SK-N-MC (cell line): ENCODE measurements around the gene PRRX2.

Experiments
- DNase-seq: peaks from one replicate; pipeline ENCODE4 v3.0.0-alpha.2; 2011; ENCODE audit warnings: low read depth, low spot score
- H3K27ac ChIP-seq: fragments of 200-600 bp; sonication (generic); 2 replicates; pipeline ENCODE4 v1.5.1; 2016; ENCODE audit warnings: mixed run types
- H3K36me3 ChIP-seq: fragments of 200-600 bp; sonication (generic); 2 replicates; pipeline ENCODE4 v1.6.1; 2017; ENCODE audit warnings: antibody characterized with exemption, low read length, mixed read lengths; ENCODE audit not compliant: insufficient read depth
- H3K4me3 ChIP-seq: fragments of 200-600 bp; sonication (generic); 2 replicates; pipeline ENCODE4 v1.5.1; 2016
- H3K9ac ChIP-seq: fragments of 200-600 bp; sonication (generic); 2 replicates; pipeline ENCODE4 v1.8.0; 2017; ENCODE audit warnings: mixed run types, mixed read lengths; ENCODE audit not compliant: insufficient read length
- H3K9me3 ChIP-seq: fragments of 200-600 bp; sonication (generic); 2 replicates; pipeline ENCODE4 v1.6.1; 2017; ENCODE audit warnings: low read depth, mild to moderate bottlenecking, antibody characterized with exemption, low read length, moderate library complexity, mixed read lengths
- EZH2 ChIP-seq: fragments of 200-600 bp; sonication (generic); IDR thresholded peaks from one replicate; pipeline ENCODE4 v1.6.1; 2017; ENCODE audit warnings: antibody characterized with exemption
- FOXP2 ChIP-seq: optimal IDR thresholded peaks from 2 replicates; pipeline ENCODE3; 2011; ENCODE audit warnings: mild to moderate bottlenecking, moderate library complexity; ENCODE audit not compliant: insufficient read depth; ENCODE audit errors: extremely low read length, control extremely low read depth
- POLR2AphosphoS5 ChIP-seq: IDR thresholded peaks from 2 replicates; pipeline ENCODE4 v1.6.1; 2012; ENCODE audit warnings: mild to moderate bottlenecking, low read depth, low read length, borderline replicate concordance

Gene PRRX2

DNA sequence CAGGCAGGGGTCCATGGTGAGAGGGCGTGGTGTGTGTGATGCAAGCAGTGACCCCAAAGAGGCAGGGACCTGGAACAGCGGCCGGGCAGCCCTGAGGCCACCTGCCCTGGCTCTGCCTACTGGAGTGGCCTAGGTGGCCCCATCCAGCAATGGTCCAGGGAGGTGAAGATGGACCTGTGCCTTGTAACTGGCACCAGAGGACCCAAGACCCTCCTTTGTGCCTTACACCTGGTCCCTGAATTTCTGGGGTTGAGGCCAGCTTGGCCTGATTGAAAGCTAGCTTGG lies 44.7 kb downstream of the PRRX2 start:
- no peaks in the 10 kb centered on the region for H3K9me3 ChIP-seq
- DNase-seq = no peak
- TF ChIP-seq EZH2 = no peak
- TF ChIP-seq POLR2AphosphoS5 = no peak
- no peak for TF ChIP-seq FOXP2
- H3K4me3 ChIP-seq = no peak overlapping the region
- H3K27ac ChIP-seq = peak overlapping the region; percentile 54; the same call in 1 of the 2 replicates
- no peak overlapping the region for H3K9ac ChIP-seq
- 0 out of 2 replicates have a peak, but pooled peaks cover 4% of the 10 kb centered on the region for H3K36me3 ChIP-seq

DNA sequence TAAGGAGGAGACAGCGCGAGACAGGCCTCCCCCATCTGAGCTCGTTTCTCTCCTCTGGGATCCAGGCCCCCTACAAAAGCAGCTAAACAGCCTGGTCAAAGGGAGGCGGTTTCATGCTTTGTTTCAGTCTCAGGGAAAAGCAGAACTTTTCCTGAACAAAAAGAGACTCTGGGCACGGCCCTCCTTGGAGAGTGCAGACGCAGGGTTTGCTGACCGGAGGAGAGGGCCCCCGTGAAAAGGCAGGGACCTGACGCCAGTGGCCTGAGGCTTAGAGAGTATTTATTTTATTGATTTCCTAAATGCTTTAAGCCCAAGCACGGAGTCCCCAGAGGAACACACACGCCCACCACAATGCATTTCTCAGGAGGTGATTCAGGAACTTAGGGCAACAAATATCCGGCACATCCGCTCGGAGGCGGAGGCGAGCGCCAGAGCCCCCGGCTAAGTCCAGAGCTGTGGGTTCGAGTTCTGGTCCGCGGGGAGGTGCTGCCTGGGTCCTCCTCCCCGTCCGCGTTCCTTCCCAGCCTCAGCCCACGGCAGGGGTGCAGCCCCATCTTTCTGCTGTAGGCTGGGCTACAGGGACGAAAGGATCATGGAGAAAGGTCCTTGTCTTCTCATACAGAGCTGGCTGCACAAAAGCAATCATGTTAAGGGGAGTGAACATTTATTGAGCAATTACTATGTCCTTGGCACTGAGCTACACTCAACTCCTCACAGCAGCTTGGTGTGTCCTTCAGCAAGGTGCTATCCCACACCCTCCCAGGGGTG lies 47.4 kb downstream of the PRRX2 start:
- Histone ChIP-seq H3K9me3 (no peaks in the 10 kb centered on the region), H3K27ac (peak overlapping the region; percentile 97), H3K9ac (peak overlapping the region; percentile 67), H3K36me3 (peaks cover 8% of the 10 kb centered on the region; the same call in 1 of the 2 replicates), H3K4me3 (peak overlapping the region; percentile 72)
- TF ChIP-seq FOXP2 (no peak), EZH2 (no peak), POLR2AphosphoS5 (no peak; the same call in 1 of the 2 replicates)
- DNase-seq = no peak

DNA sequence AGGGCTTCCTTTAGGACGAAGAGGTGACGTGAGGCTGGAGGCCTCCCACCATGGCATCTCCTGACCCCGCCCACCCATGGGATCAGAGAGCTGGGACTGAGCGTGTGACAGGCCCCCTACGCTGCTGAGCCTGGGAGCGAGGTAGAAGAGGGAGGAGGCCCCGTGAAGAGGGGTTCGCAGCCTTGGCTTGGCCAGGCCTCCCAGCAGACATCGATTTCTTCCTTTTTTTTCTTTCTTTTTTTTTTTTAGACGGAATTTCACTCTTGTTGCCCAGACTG lies 47.9 kb downstream of the PRRX2 start:
- Histone ChIP-seq H3K4me3 (no peak overlapping the region; the same call in 1 of the 2 replicates), H3K9me3 (no peaks in the 10 kb centered on the region), H3K36me3 (peaks cover 8% of the 10 kb centered on the region; the same call in 1 of the 2 replicates), H3K27ac (peak overlapping the region; percentile 97), H3K9ac (no peak overlapping the region)
- TF ChIP-seq EZH2 = no peak
- TF ChIP-seq FOXP2 = no peak
- no peak for TF ChIP-seq POLR2AphosphoS5
- DNase-seq = no peak

DNA sequence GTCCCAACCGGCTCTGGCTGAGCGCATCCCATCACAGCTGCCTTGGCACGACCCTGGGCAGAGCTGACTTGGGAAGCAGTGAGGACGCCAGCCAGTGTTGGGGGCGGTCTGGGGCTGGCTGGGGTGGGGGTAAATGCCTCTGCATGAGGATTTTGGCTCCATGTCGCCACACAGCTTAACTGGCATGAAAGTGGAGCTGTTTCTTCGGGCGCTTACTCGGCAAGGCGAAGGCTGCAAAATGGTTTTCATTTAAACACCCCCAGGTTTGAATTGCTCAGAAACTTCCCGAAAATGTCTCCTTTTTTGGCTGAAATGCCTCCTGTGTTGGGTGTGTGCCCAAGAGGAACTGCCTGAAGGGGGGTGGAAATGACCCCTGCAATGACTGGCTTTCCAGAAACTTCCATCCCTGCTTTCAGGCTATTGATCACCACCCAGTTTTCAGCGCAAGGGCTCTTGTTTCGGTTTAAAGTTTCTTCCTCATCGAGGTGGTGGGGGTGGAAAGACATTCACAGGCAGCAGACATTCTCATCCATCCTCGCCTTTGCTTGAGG lies 49.1 kb downstream of the PRRX2 start:
- Histone ChIP-seq H3K4me3 (no peak overlapping the region), H3K9ac (no peak overlapping the region), H3K9me3 (no peaks in the 10 kb centered on the region), H3K27ac (0 out of 2 replicates have a peak overlapping the region, but pooled peaks have one; percentile 16), H3K36me3 (peaks cover 13% of the 10 kb centered on the region; the same call in 1 of the 2 replicates)
- no peak for TF ChIP-seq FOXP2
- no peak for TF ChIP-seq EZH2
- no peak for TF ChIP-seq POLR2AphosphoS5
- no peak for DNase-seq

DNA sequence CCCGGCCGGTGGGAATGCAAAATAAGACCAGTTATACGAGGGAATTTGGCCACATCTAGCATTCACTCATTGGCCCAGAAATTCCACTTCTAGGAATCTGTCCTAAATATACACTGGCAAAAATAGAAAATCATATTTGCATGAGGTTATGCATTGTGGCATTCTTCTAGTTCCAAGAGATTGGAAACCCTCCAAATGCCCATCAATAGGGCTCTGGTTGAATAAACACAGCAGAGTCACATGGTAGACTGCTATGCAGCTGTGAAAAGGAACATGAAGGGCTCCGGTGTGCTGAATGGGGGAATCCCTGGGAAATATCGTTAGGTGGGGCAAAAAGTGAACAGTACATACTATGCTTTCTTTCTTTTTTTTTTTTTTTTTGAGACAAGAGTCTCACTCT lies 50.6 kb downstream of the PRRX2 start:
- H3K4me3 ChIP-seq = no peak overlapping the region
- DNase-seq = no peak
- H3K9me3 ChIP-seq = no peaks in the 10 kb centered on the region
- TF ChIP-seq POLR2AphosphoS5 (no peak), FOXP2 (no peak), EZH2 (no peak)
- H3K36me3 ChIP-seq = peaks cover 19% of the 10 kb centered on the region; the same call in 1 of the 2 replicates
- H3K9ac ChIP-seq = no peak overlapping the region
- H3K27ac ChIP-seq = peak overlapping the region; percentile 50; the same call in 1 of the 2 replicates

DNA sequence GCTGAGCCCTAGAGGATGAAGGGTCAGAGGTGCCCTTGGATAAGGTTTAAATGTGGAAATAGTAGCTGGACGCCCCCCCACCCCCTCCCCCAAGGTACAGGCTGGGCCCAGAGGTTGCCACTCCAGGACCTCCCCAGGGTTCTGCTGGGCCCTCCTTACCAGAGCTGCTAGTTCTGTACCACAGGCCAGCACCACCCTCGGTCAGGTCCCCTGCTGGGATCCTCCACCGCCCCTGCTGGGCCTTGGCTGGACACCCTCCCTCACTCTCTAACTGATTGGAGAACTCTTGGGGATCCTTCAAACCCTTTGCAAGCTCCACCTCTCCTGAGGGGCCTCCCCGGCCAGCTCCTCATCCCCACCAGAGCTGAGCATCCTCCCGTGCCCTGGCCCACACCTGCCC lies 52.5 kb downstream of the PRRX2 start:
- no peak for DNase-seq
- Histone ChIP-seq H3K27ac (0 out of 2 replicates have a peak overlapping the region, but pooled peaks have one; percentile 25), H3K9me3 (no peaks in the 10 kb centered on the region), H3K36me3 (peaks cover 29% of the 10 kb centered on the region), H3K4me3 (no peak overlapping the region), H3K9ac (no peak overlapping the region)
- TF ChIP-seq POLR2AphosphoS5 (no peak), FOXP2 (no peak), EZH2 (no peak)

DNA sequence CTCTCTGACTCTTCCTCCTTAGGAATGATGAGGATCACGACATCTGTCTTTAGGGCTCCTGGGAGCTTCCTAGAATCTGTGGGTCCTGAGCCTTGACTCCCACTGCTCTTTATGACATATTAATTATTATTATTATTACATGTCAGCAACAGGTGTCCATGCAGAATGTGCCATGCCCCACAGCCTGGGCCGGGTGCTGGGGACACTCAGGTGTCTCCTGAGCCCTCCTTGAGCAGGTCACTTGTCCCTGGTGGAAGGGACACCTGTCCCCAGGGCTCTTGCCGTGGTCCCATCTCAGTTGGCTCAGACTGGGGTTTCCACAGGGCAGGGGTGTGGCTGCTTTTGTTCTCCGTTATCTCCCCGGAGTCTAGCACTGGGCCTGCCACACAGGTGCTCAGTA lies 53.2 kb downstream of the PRRX2 start:
- no peak for TF ChIP-seq FOXP2
- TF ChIP-seq EZH2 = no peak
- no peak for TF ChIP-seq POLR2AphosphoS5
- peaks cover 27% of the 10 kb centered on the region for H3K36me3 ChIP-seq
- no peak overlapping the region for H3K4me3 ChIP-seq
- H3K9me3 ChIP-seq = no peaks in the 10 kb centered on the region
- no peak for DNase-seq
- no peak overlapping the region for H3K27ac ChIP-seq
- no peak overlapping the region for H3K9ac ChIP-seq

DNA sequence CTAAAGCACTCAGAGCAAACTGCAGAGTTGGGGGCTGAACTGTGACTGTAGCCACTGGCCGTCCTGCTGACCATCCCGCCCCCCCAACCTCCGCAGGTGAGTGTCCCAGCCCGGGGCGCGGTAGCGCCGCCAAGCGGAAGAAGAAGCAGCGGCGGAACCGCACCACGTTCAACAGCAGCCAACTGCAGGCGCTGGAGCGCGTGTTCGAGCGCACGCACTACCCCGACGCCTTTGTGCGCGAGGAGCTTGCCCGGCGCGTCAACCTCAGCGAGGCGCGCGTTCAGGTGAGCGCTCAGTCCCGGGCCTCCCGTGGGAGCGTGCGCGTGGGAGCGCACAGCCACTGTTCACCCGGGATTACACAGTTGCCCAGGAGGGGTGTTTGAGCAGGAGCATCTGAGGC lies 53.7 kb downstream of the PRRX2 start:
- H3K36me3 ChIP-seq = peaks cover 27% of the 10 kb centered on the region
- no peak for TF ChIP-seq POLR2AphosphoS5
- TF ChIP-seq EZH2 = no peak
- TF ChIP-seq FOXP2 = no peak
- no peak overlapping the region for H3K4me3 ChIP-seq
- H3K9me3 ChIP-seq = no peaks in the 10 kb centered on the region
- no peak overlapping the region for H3K27ac ChIP-seq
- no peak overlapping the region for H3K9ac ChIP-seq
- no peak for DNase-seq

DNA sequence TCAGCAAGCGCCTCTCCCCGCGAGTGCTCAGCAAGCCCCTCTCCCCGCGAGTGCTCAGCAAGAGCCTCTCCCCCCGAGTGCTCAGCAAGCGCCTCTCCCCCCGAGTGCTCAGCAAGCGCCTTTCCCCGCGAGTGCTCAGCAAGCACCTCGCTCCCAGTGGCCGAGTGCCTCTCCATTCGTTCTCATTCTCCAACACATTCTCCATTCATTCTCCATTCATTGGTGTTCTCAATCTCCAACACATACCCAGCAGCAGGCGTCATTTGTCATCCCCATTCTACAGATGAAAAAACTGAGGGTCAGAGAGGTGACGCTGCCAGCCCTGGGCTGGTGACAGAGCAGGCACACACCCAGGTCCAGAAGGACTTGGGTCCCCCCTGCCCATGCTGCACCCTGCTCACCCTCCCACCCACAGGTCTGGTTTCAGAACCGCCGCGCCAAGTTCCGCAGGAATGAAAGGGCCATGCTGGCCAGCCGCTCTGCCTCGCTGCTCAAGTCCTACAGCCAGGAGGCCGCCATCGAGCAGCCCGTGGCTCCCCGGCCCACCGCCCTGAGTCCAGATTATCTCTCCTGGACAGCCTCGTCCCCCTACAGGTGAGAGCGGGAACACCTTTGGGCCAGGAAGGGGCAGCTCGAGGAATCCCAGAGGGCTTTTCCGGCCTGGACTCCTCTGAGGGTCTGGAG lies 54.9 kb downstream of the PRRX2 start:
- DNase-seq = no peak
- Histone ChIP-seq H3K27ac (no peak overlapping the region), H3K9me3 (no peaks in the 10 kb centered on the region), H3K36me3 (peaks cover 27% of the 10 kb centered on the region), H3K9ac (no peak overlapping the region), H3K4me3 (no peak overlapping the region)
- TF ChIP-seq POLR2AphosphoS5 = no peak
- TF ChIP-seq FOXP2 = no peak
- TF ChIP-seq EZH2 = no peak
